Measurements from ENCODE around the gene ZBTB7B.

GRCh38 chr1:155029513-155030242 lies 27.1 kb downstream of the ZBTB7B start:
- TF ChIP-seq POLR2A (IDR thresholded peaks at IDR 0.05) = no peak
- TF ChIP-seq CTCF (IDR thresholded peaks at IDR 0.05) = no peak
